ENCODE data around the gene ABCF2. TPM values are rescaled to one million over a fixed set of nuclear protein-coding genes. Genes with fewer than 3 reads are reported as not detected.

The ABCF2 gene
- total RNA-seq, 1 experiment from 2014 or later: 63.7 TPM

- ChIA-PET RAD21 (ENCODE audit: low non-redundant PET in 1 of 2, low total read pairs in 2 of 2, uncharacterized antibody in 2 of 2, unreplicated experiment in 2 of 2) (no interaction called here), POLR2A (no interaction called here), CTCF (no interaction called here)
- H3K27ac ChIP-seq (ENCODE audit: low read depth, low read length): no peak overlapping the region
- no peaks in the 10 kb centered on the region for H3K27me3 ChIP-seq (ENCODE audit: insufficient read depth, low read length)
- no peaks in the 10 kb centered on the region for H3K4me1 ChIP-seq (ENCODE audit: control insufficient read depth in 1 of 2, insufficient read depth in 2 of 2, low read length in 2 of 2)
- TF ChIP-seq EZH2 (IDR thresholded peaks at IDR 0.05): no peak
- no peak for TF ChIP-seq SP1 (IDR thresholded peaks at IDR 0.05; ENCODE audit: low read depth)
- TF ChIP-seq ELF1 (IDR thresholded peaks at IDR 0.05; ENCODE audit: borderline replicate concordance, low read depth): no peak
- no peak for TF ChIP-seq ZBTB33 (IDR thresholded peaks at IDR 0.05; ENCODE audit: extremely low read depth, insufficient replicate concordance, low read length)
- no peak for TF ChIP-seq CBX3 (IDR thresholded peaks at IDR 0.05; ENCODE audit: low read depth)
- TF ChIP-seq ZFX (IDR thresholded peaks at IDR 0.05): no peak
- no peak for TF ChIP-seq POLR2A (IDR thresholded peaks at IDR 0.05; ENCODE audit: borderline replicate concordance, extremely low read depth, insufficient read depth, insufficient read length)
- no peak for TF ChIP-seq SIN3A (IDR thresholded peaks at IDR 0.05; ENCODE audit: low read depth)
- TF ChIP-seq FOSL1 (IDR thresholded peaks at IDR 0.05; ENCODE audit: low read depth): no peak
- TF ChIP-seq POLR2AphosphoS5 (IDR thresholded peaks at IDR 0.05; ENCODE audit: low read depth, low read length): no peak
- no peak for TF ChIP-seq EZH2phosphoT487 (IDR thresholded peaks at IDR 0.05; ENCODE audit: borderline replicate concordance)
- no peak for TF ChIP-seq ATF3 (IDR thresholded peaks at IDR 0.05)
- TF ChIP-seq, protein P1, sequence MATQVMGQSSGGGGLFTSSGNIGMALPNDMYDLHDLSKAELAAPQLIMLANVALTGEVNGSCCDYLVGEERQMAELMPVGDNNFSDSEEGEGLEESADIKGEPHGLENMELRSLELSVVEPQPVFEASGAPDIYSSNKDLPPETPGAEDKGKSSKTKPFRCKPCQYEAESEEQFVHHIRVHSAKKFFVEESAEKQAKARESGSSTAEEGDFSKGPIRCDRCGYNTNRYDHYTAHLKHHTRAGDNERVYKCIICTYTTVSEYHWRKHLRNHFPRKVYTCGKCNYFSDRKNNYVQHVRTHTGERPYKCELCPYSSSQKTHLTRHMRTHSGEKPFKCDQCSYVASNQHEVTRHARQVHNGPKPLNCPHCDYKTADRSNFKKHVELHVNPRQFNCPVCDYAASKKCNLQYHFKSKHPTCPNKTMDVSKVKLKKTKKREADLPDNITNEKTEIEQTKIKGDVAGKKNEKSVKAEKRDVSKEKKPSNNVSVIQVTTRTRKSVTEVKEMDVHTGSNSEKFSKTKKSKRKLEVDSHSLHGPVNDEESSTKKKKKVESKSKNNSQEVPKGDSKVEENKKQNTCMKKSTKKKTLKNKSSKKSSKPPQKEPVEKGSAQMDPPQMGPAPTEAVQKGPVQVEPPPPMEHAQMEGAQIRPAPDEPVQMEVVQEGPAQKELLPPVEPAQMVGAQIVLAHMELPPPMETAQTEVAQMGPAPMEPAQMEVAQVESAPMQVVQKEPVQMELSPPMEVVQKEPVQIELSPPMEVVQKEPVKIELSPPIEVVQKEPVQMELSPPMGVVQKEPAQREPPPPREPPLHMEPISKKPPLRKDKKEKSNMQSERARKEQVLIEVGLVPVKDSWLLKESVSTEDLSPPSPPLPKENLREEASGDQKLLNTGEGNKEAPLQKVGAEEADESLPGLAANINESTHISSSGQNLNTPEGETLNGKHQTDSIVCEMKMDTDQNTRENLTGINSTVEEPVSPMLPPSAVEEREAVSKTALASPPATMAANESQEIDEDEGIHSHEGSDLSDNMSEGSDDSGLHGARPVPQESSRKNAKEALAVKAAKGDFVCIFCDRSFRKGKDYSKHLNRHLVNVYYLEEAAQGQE (IDR thresholded peaks at IDR 0.05; ENCODE audit: low read depth): no peak
- no peak for TF ChIP-seq CEBPB (IDR thresholded peaks at IDR 0.05; ENCODE audit: low read depth)
- no peak for TF ChIP-seq ZNF274 (IDR thresholded peaks at IDR 0.05; ENCODE audit: low read depth, low read length)
- ATAC-seq (no peak), DNase-seq (ENCODE audit: low read depth, low spot score) (no peak)
- peaks cover 51 to 66% of the 10 kb centered on the region in 2 experiments; a peak in 3 of 4 replicates for H3K36me3 ChIP-seq (ENCODE audit: control insufficient read depth in 1 of 2, insufficient read depth in 2 of 2, low read length in 2 of 2)
- 0 out of 2 replicates have a peak, but pooled peaks cover 3% of the 10 kb centered on the region for H3K79me2 ChIP-seq (ENCODE audit: insufficient read depth, low read length)
- no peaks in the 10 kb centered on the region for H4K20me1 ChIP-seq (ENCODE audit: insufficient read depth)
- no TSS peak for BruUV-seq (replicated peaks)
- H3K4me3 ChIP-seq (replicated peaks in 1 of 2; ENCODE audit: low read depth in 1 of 2, low read length in 2 of 2): no peak overlapping the region
- no peaks in the 10 kb centered on the region for H3K9me2 ChIP-seq (ENCODE audit: insufficient read depth)
- no peak overlapping the region for H3K4me2 ChIP-seq (ENCODE audit: low read length)
- no peaks in the 10 kb centered on the region for H3K9me3 ChIP-seq (ENCODE audit: control insufficient read depth in 1 of 2, insufficient read depth in 1 of 2, low read depth in 1 of 2, low read length in 2 of 2)
- no peak overlapping the region for H3K9ac ChIP-seq (ENCODE audit: low read length)
- no peak overlapping the region for H2AFZ ChIP-seq (ENCODE audit: low read depth, low read length, poor library complexity, severe bottlenecking)
- intact Hi-C loops (cut with micrococcal nuclease): no loop called here
Observed at GRCh38 chr7:151218170-151218569, 8.8 kb downstream of the ABCF2 start.
